Mesenchymal stem cell (in vitro differentiated cells and primary cell): ENCODE measurements around the gene PELI3.

ENCODE experiments used
- DNase-seq: peaks from one replicate; pipeline ENCODE4 v3.0.0-alpha.2; 2013
- H2AFZ ChIP-seq: one replicate; pipeline ENCODE4 v1.6.1; 2013; ENCODE audit warnings: low read depth, mild to moderate bottlenecking, control low read depth, inconsistent platforms, low read length, moderate library complexity
- H2AK5ac ChIP-seq: 2 replicates; pipeline ENCODE4 v1.6.1; 2013; ENCODE audit warnings: low read length, moderate library complexity, mild to moderate bottlenecking, inconsistent platforms; ENCODE audit not compliant: severe bottlenecking
- H2BK120ac ChIP-seq: one replicate; pipeline ENCODE4 v1.6.1; 2013; ENCODE audit warnings: low read depth, mild to moderate bottlenecking, inconsistent platforms, low read length, moderate library complexity
- H2BK12ac ChIP-seq, 2 experiments: one replicate each; pipeline ENCODE4 v1.6.1; 2013; ENCODE audit warnings: inconsistent platforms in 2 of 2, low read length in 2 of 2, mild to moderate bottlenecking in 2 of 2, moderate library complexity in 2 of 2, control low read depth in 1 of 2
- H2BK15ac ChIP-seq: one replicate; pipeline ENCODE4 v1.6.1; 2013; ENCODE audit warnings: mild to moderate bottlenecking, low read depth, inconsistent platforms; ENCODE audit not compliant: poor library complexity, severe bottlenecking
- H2BK5ac ChIP-seq: 2 replicates; pipeline ENCODE4 v1.6.1; 2013; ENCODE audit warnings: low read depth, mild to moderate bottlenecking, low read length, control low read depth, inconsistent platforms; ENCODE audit not compliant: poor library complexity, severe bottlenecking
- H3K14ac ChIP-seq, 2 experiments: one replicate each; pipeline ENCODE4 v1.6.1; 2013; ENCODE audit warnings: inconsistent platforms in 2 of 2, low read length in 2 of 2, control low read depth in 1 of 2, mild to moderate bottlenecking in 1 of 2, moderate library complexity in 1 of 2
- H3K18ac ChIP-seq, 2 experiments: one replicate each; pipeline ENCODE4 v1.6.1; 2013; ENCODE audit warnings: inconsistent platforms in 2 of 2, low read length in 2 of 2, control low read depth in 1 of 2, low read depth in 1 of 2, mild to moderate bottlenecking in 1 of 2
- H3K23ac ChIP-seq, 2 experiments: one replicate each; pipeline ENCODE4 v1.6.1; 2013; ENCODE audit warnings: inconsistent platforms in 2 of 2, low read length in 2 of 2, mild to moderate bottlenecking in 2 of 2, moderate library complexity in 2 of 2, control low read depth in 1 of 2
- H3K27ac ChIP-seq: 2 replicates; pipeline ENCODE4 v1.5.1; 2013; ENCODE audit warnings: mild to moderate bottlenecking, moderate library complexity, low read length, control low read depth, inconsistent platforms; ENCODE audit not compliant: poor library complexity, severe bottlenecking
- H3K27me3 ChIP-seq, 2 experiments: 2 replicates each; pipeline versions ENCODE4 v1.6.1 to v1.7.0; 2013; ENCODE audit warnings: low read length in 2 of 2, mild to moderate bottlenecking in 2 of 2, moderate library complexity in 2 of 2, control low read depth in 1 of 2, inconsistent platforms in 1 of 2; ENCODE audit not compliant: control insufficient read depth in 1 of 2, insufficient read depth in 1 of 2
- H3K36me3 ChIP-seq, 2 experiments: 2 replicates each; pipeline versions ENCODE4 v1.6.1 to v1.7.0; 2013; ENCODE audit warnings: low read length in 2 of 2, control low read depth in 1 of 2, inconsistent platforms in 1 of 2, low read depth in 1 of 2, mild to moderate bottlenecking in 1 of 2; ENCODE audit not compliant: insufficient read depth in 2 of 2, control insufficient read depth in 1 of 2
- H3K4ac ChIP-seq, 2 experiments: one replicate each; pipeline ENCODE4 v1.6.1; 2013; ENCODE audit warnings: inconsistent platforms in 2 of 2, low read length in 2 of 2, mild to moderate bottlenecking in 2 of 2, moderate library complexity in 2 of 2, control low read depth in 1 of 2, low read depth in 1 of 2
- H3K4me1 ChIP-seq: 2 replicates; pipeline ENCODE4 v1.6.1; 2013; ENCODE audit warnings: low read depth, low read length, control low read depth; ENCODE audit not compliant: control insufficient read depth, insufficient read depth
- H3K4me2 ChIP-seq: 2 replicates; pipeline ENCODE4 v1.6.1; 2013; ENCODE audit warnings: low read length, mild to moderate bottlenecking, inconsistent platforms; ENCODE audit not compliant: poor library complexity, severe bottlenecking
- H3K4me3 ChIP-seq, 2 experiments: 2 replicates each; pipeline versions ENCODE4 v1.5.1 to v1.7.0; 2013; ENCODE audit warnings: low read length in 2 of 2, mild to moderate bottlenecking in 2 of 2, control low read depth in 1 of 2, low read depth in 1 of 2; ENCODE audit not compliant: insufficient read depth in 1 of 2
- H3K79me1 ChIP-seq: replicated peaks from 2 replicates; pipeline ENCODE4 v1.6.1; 2013; ENCODE audit warnings: mild to moderate bottlenecking, control low read depth, low read length, inconsistent platforms; ENCODE audit not compliant: poor library complexity, severe bottlenecking
- H3K9ac ChIP-seq: 2 replicates; pipeline ENCODE4 v1.7.0; 2013; ENCODE audit warnings: mild to moderate bottlenecking, low read length, moderate library complexity
- H3K9me3 ChIP-seq: 2 replicates; pipeline ENCODE4 v1.7.0; 2013; ENCODE audit warnings: mild to moderate bottlenecking, low read length; ENCODE audit not compliant: control insufficient read depth
- H4K8ac ChIP-seq: one replicate; pipeline ENCODE4 v1.6.1; 2013; ENCODE audit warnings: inconsistent platforms, mild to moderate bottlenecking, low read length, moderate library complexity
- H4K91ac ChIP-seq: one replicate; pipeline ENCODE4 v1.6.1; 2013; ENCODE audit warnings: mild to moderate bottlenecking, low read length, inconsistent platforms
- WGBS: methylation state at CpG from one replicate; pipeline ENCODE4 v1.1.7; 2013; ENCODE audit warnings: mixed read lengths; 5-methylcytosine and 5-hydroxymethylcytosine counted together

The PELI3 gene

DNA sequence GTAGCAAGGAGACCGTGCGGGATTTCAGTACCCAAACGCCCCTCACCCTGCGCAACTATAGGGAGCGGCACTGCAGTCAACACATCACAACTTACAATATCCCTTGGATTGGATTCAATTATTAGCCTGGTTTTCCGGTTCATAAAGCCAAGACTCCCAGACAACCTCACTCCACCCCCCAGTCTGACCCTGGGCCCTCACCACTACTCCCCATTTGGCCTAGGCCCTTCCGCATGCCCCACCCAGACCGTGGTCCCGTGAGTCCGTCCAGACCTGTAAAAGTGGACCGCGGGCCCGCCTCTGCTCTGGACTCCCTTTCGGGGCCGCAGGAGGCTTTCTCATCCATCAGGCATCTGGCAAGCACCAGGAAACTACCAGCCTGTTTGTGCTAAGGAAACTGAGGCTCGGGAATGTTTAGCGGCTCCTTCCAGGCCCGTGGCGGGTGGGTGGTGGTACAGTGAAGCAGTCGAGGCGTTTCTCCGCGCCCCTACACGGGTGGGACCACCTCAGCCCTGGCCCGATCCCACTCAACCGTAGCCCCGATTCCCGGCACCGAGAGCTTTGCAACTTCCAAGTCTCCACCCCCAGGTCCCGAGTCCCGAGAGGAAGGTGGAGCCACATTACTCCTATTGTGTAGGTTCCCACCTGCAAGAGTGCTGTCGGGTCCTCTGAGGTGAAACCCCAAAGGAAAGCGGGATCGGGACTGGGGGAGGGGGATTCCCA, 12.8 kb downstream of the PELI3 start:
- Histone ChIP-seq H3K9ac (peak overlapping the region; percentile 99), H3K18ac (peak overlapping the region; percentile 46 to 84), H3K14ac (peak overlapping the region in 1 of 2 experiments; percentile 82), H3K23ac (peak overlapping the region in 1 of 2 experiments; percentile 46), H3K36me3 (peaks cover 31 to 35% of the 10 kb centered on the region in 2 experiments), H2BK12ac (no peak overlapping the region), H4K91ac (peak overlapping the region; percentile 65), H3K9me3 (no peaks in the 10 kb centered on the region), H3K4me3 (peak overlapping the region; percentile 73 to 96), H2BK5ac (peak overlapping the region; percentile 85), H2BK15ac (peak overlapping the region; percentile 91), H4K8ac (peak overlapping the region; percentile 94), H2BK120ac (peak overlapping the region; percentile 71), H3K4me2 (peak overlapping the region; percentile 82), H2AFZ (peak overlapping the region; percentile 36), H3K79me1 (peaks cover 25% of the 10 kb centered on the region), H3K4ac (peak overlapping the region; percentile 55 to 97), H3K27me3 (no peaks in the 10 kb centered on the region), H3K4me1 (peaks cover 16% of the 10 kb centered on the region), H3K27ac (peak overlapping the region; percentile 96), H2AK5ac (peak overlapping the region; percentile 24)
- 2% methylated on average over 32 of the region's 34 CpGs for WGBS
- peak; percentile 59 for DNase-seq

GRCh38 chr11:66480117-66480938, 13.6 kb downstream of the PELI3 start, which contains the start of gene DPP3:
TSS of gene DPP3 (plus strand) at chr11:66480434. CDS start at chr11:66482201, 1,767 bp downstream.
- Histone ChIP-seq H3K4ac (peak within 1 kb of the TSS; percentile 55 to 97), H2BK15ac (peak within 1 kb of the TSS; percentile 91), H3K27me3 (no peaks in the 10 kb centered on the region), H3K4me2 (peak within 1 kb of the TSS; percentile 82), H2BK12ac (peak within 1 kb of the TSS in 1 of 2 experiments; percentile 6), H3K9ac (peak within 1 kb of the TSS; percentile 99), H3K27ac (peak within 1 kb of the TSS; percentile 96), H3K18ac (peak within 1 kb of the TSS; percentile 46 to 84), H3K23ac (peak within 1 kb of the TSS in 1 of 2 experiments; percentile 46), H3K79me1 (peaks cover 24% of the 10 kb centered on the region), H3K4me1 (peaks cover 14% of the 10 kb centered on the region), H2BK120ac (peak within 1 kb of the TSS; percentile 71), H3K36me3 (peaks cover 30 to 37% of the 10 kb centered on the region in 2 experiments), H2AK5ac (peak within 1 kb of the TSS; percentile 24), H4K8ac (peak within 1 kb of the TSS; percentile 94), H2BK5ac (peak within 1 kb of the TSS; percentile 85), H3K4me3 (peak within 1 kb of the TSS; percentile 73 to 96), H4K91ac (peak within 1 kb of the TSS; percentile 65), H2AFZ (peak within 1 kb of the TSS; percentile 36), H3K9me3 (no peaks in the 10 kb centered on the region), H3K14ac (peak within 1 kb of the TSS in 1 of 2 experiments; percentile 82)
- WGBS, result under 1% methylated on average over 61 of the region's 62 CpGs
- DNase-seq, result peak; percentile 98

GRCh38 chr11:66484806-66485380, 18.2 kb downstream of the PELI3 start:
- Histone ChIP-seq H3K4ac (no peak overlapping the region), H2BK12ac (no peak overlapping the region), H2AFZ (no peak overlapping the region), H3K4me1 (peaks cover 14% of the 10 kb centered on the region), H3K9me3 (no peaks in the 10 kb centered on the region), H2AK5ac (no peak overlapping the region), H2BK120ac (no peak overlapping the region), H3K9ac (no peak overlapping the region), H3K79me1 (peaks cover 14% of the 10 kb centered on the region), H3K14ac (no peak overlapping the region), H3K36me3 (peaks cover 51 to 59% of the 10 kb centered on the region in 2 experiments), H3K4me3 (no peak overlapping the region), H4K91ac (no peak overlapping the region), H3K18ac (no peak overlapping the region), H3K23ac (no peak overlapping the region), H4K8ac (no peak overlapping the region), H3K27ac (no peak overlapping the region), H2BK5ac (no peak overlapping the region), H2BK15ac (no peak overlapping the region), H3K27me3 (no peaks in the 10 kb centered on the region), H3K4me2 (no peak overlapping the region)
- DNase-seq, result no peak
- 98% methylated on average over 6 of the region's 7 CpGs for WGBS
